HEK293 (cell line): ENCODE measurements around the gene TNNT3.

Source experiments
- CTCF ChIA-PET: fragments of 350-600 bp; formaldehyde crosslinking; extraction: SDS; loops from one replicate; lab custom pipeline; 2021; ENCODE audit warnings: antibody characterized with exemption; lab: Yijun Ruan, JAX
- POLR2A ChIA-PET: fragments of 300-600 bp; formaldehyde crosslinking; extraction: SDS; loops from one replicate; lab custom pipeline; 2020; ENCODE audit warnings: antibody characterized with exemption, inconsistent platforms; lab: Yijun Ruan, JAX
- H3K27ac ChIP-seq: fragments of 200-500 bp; sonication (Bioruptor generic); 2 replicates; pipeline ENCODE4 v1.5.1; 2014; ENCODE audit warnings: low read depth, low read length, control low read depth, inconsistent platforms; ENCODE audit errors: extremely low read depth
- H3K36me3 ChIP-seq, 2 experiments: fragments of 200-500 bp in 1 of 2; sonication (Bioruptor generic) in 1 of 2; 1 replicate in 1 of 2; 2 replicates in 1 of 2; pipeline ENCODE4 v1.5.1; 2014 to 2017; ENCODE audit warnings: inconsistent platforms in 2 of 2, low read length in 2 of 2; ENCODE audit not compliant: control insufficient read depth in 2 of 2, insufficient read depth in 1 of 2
- H3K4me1 ChIP-seq: fragments of 200-500 bp; sonication (Bioruptor generic); 2 replicates; pipeline ENCODE4 v1.5.1; 2014; ENCODE audit warnings: mild to moderate bottlenecking, low read length, inconsistent platforms; ENCODE audit not compliant: control insufficient read depth, insufficient read depth
- H3K4me3 ChIP-seq: 2 replicates; pipeline ENCODE4 v1.5.1; 2011; ENCODE audit warnings: low read depth, mild to moderate bottlenecking, control low read depth, low read length, moderate library complexity
- H3K9me3 ChIP-seq: fragments of 200-500 bp; sonication (Bioruptor generic); 2 replicates; pipeline ENCODE4 v1.5.1; 2014; ENCODE audit warnings: low read depth, low read length, inconsistent platforms; ENCODE audit not compliant: control insufficient read depth, insufficient read depth
- BCL6B ChIP-seq: fragments of 450-650 bp; formaldehyde crosslinking; IDR thresholded peaks from 2 replicates; pipeline ENCODE4 v1.5.1; 2017; ENCODE audit warnings: missing biosample characterization, missing genetic modification characterization
- KLF9 ChIP-seq: fragments of 450-650 bp; formaldehyde crosslinking; IDR thresholded peaks from 2 replicates; pipeline ENCODE4 v1.5.1; 2016; ENCODE audit warnings: missing biosample characterization, missing genetic modification characterization, low read depth
- ZBTB48 ChIP-seq: fragments of 450-650 bp; formaldehyde crosslinking; IDR thresholded peaks from 2 replicates; pipeline ENCODE4 v1.5.1; 2016; ENCODE audit warnings: missing biosample characterization, missing genetic modification characterization
- ZNF140 ChIP-seq: fragments of 450-650 bp; formaldehyde crosslinking; IDR thresholded peaks from 2 replicates; pipeline ENCODE4 v1.5.1; 2016; ENCODE audit warnings: missing biosample characterization, missing genetic modification characterization
- ZNF202 ChIP-seq: fragments of 450-650 bp; formaldehyde crosslinking; IDR thresholded peaks from 2 replicates; pipeline ENCODE4 v1.5.1; 2016; ENCODE audit warnings: missing biosample characterization, missing genetic modification characterization, borderline replicate concordance
- ZNF26 ChIP-seq: fragments of 450-650 bp; formaldehyde crosslinking; IDR thresholded peaks from 2 replicates; pipeline ENCODE4 v1.5.1; 2016; ENCODE audit warnings: missing biosample characterization, missing genetic modification characterization
- ZNF354C ChIP-seq: fragments of 450-650 bp; formaldehyde crosslinking; IDR thresholded peaks from 2 replicates; pipeline ENCODE4 v1.5.1; 2016; ENCODE audit warnings: missing biosample characterization, missing genetic modification characterization, low read depth, borderline replicate concordance
- ZNF391 ChIP-seq: fragments of 450-650 bp; formaldehyde crosslinking; IDR thresholded peaks from 2 replicates; pipeline ENCODE4 v1.5.1; 2016; ENCODE audit warnings: low read depth, missing biosample characterization, missing genetic modification characterization, borderline replicate concordance
- ZNF48 ChIP-seq: fragments of 450-650 bp; formaldehyde crosslinking; IDR thresholded peaks from 2 replicates; pipeline ENCODE4 v1.5.1; 2016; ENCODE audit warnings: missing biosample characterization, missing genetic modification characterization
- ZNF600 ChIP-seq: fragments of 450-650 bp; formaldehyde crosslinking; IDR thresholded peaks from 2 replicates; pipeline ENCODE4 v1.5.1; 2016; ENCODE audit warnings: missing biosample characterization, missing genetic modification characterization
- ZNF704 ChIP-seq: fragments of 450-650 bp; formaldehyde crosslinking; IDR thresholded peaks from 2 replicates; pipeline ENCODE4 v1.5.1; 2016; ENCODE audit warnings: missing biosample characterization, missing genetic modification characterization
- ZNF843 ChIP-seq: fragments of 450-650 bp; formaldehyde crosslinking; IDR thresholded peaks from 2 replicates; pipeline ENCODE4 v1.5.1; 2016; ENCODE audit warnings: missing biosample characterization, missing genetic modification characterization
- ZSCAN30 ChIP-seq: fragments of 450-650 bp; IDR thresholded peaks from 2 replicates; pipeline ENCODE4 v1.5.1; 2018; ENCODE audit warnings: missing biosample characterization, mild to moderate bottlenecking, missing genetic modification characterization, moderate library complexity
- ZSCAN4 ChIP-seq: fragments of 450-650 bp; formaldehyde crosslinking; IDR thresholded peaks from 2 replicates; pipeline ENCODE4 v1.5.1; 2017; ENCODE audit warnings: missing biosample characterization, missing genetic modification characterization
- TF ChIP-seq, protein P1 (sequence below): fragments of 450-650 bp; formaldehyde crosslinking; IDR thresholded peaks from 2 replicates; pipeline ENCODE4 v1.5.0; 2017; ENCODE audit warnings: missing biosample characterization, missing genetic modification characterization, borderline replicate concordance
- TF ChIP-seq, protein P2 (sequence below): fragments of 450-650 bp; formaldehyde crosslinking; IDR thresholded peaks from 2 replicates; pipeline ENCODE4 v1.5.1; 2016; ENCODE audit warnings: missing biosample characterization, missing genetic modification characterization
- TF ChIP-seq, protein P3 (sequence below): fragments of 450-650 bp; formaldehyde crosslinking; conservative IDR thresholded peaks from 2 replicates; pipeline ENCODE4 v1.5.1; 2016; ENCODE audit warnings: low read depth, missing biosample characterization, missing genetic modification characterization

TNNT3 gene

DNA sequence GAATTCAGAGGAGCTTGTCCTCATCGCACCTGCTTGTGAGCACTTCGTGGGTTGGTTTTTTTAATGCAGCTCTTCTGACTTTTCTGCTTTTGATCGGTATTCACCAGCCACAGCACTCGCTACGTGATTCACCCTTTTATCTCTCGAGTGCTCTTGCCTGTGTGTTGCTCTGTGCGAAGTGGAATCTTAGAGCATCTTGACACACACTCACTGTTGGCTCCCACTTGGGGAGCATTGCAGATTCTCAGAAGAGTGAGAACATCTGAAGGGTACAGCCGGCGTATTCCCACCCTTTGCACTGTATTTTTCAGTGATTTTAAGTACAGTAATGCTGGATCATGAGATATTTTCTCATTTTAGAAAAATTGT, 10.9 kb downstream of the TNNT3 start:
- Histone ChIP-seq H3K4me3 (no peak overlapping the region), H3K4me1 (no peaks in the 10 kb centered on the region), H3K9me3 (no peaks in the 10 kb centered on the region), H3K36me3 (no peaks in the 10 kb centered on the region), H3K27ac (no peak overlapping the region)
- ChIA-PET CTCF (interaction anchor here (0.6 kb wide), 1 partner anchor 9 kb away, joined by 5 read pairs; no protein-coding TSS in a partner anchor), POLR2A (no interaction called here)
- no peak for TF ChIP-seq ZNF600 (tag by site-specific recombination)
- no peak for TF ChIP-seq ZNF704 (tag by site-specific recombination)
- TF ChIP-seq ZNF140 (tag by site-specific recombination): no peak
- no peak for TF ChIP-seq ZNF48
- no peak for TF ChIP-seq ZNF202
- TF ChIP-seq ZNF354C (tag by site-specific recombination): no peak
- TF ChIP-seq ZBTB48 (tag by site-specific recombination): no peak
- TF ChIP-seq ZSCAN30 (tag by site-specific recombination): no peak
- no peak for TF ChIP-seq KLF9 (tag by site-specific recombination)
- TF ChIP-seq, protein P1, sequence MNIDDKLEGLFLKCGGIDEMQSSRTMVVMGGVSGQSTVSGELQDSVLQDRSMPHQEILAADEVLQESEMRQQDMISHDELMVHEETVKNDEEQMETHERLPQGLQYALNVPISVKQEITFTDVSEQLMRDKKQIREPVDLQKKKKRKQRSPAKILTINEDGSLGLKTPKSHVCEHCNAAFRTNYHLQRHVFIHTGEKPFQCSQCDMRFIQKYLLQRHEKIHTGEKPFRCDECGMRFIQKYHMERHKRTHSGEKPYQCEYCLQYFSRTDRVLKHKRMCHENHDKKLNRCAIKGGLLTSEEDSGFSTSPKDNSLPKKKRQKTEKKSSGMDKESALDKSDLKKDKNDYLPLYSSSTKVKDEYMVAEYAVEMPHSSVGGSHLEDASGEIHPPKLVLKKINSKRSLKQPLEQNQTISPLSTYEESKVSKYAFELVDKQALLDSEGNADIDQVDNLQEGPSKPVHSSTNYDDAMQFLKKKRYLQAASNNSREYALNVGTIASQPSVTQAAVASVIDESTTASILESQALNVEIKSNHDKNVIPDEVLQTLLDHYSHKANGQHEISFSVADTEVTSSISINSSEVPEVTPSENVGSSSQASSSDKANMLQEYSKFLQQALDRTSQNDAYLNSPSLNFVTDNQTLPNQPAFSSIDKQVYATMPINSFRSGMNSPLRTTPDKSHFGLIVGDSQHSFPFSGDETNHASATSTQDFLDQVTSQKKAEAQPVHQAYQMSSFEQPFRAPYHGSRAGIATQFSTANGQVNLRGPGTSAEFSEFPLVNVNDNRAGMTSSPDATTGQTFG (tag by site-specific recombination): no peak
- TF ChIP-seq, protein P2, sequence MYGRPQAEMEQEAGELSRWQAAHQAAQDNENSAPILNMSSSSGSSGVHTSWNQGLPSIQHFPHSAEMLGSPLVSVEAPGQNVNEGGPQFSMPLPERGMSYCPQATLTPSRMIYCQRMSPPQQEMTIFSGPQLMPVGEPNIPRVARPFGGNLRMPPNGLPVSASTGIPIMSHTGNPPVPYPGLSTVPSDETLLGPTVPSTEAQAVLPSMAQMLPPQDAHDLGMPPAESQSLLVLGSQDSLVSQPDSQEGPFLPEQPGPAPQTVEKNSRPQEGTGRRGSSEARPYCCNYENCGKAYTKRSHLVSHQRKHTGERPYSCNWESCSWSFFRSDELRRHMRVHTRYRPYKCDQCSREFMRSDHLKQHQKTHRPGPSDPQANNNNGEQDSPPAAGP: no peak
- no peak for TF ChIP-seq ZNF391
- no peak for TF ChIP-seq ZSCAN4 (tag by site-specific recombination)
- TF ChIP-seq ZNF843 (tag by site-specific recombination): no peak
- TF ChIP-seq ZNF26 (tag by site-specific recombination): no peak
- TF ChIP-seq BCL6B (tag by site-specific recombination): no peak
- TF ChIP-seq, protein P3, sequence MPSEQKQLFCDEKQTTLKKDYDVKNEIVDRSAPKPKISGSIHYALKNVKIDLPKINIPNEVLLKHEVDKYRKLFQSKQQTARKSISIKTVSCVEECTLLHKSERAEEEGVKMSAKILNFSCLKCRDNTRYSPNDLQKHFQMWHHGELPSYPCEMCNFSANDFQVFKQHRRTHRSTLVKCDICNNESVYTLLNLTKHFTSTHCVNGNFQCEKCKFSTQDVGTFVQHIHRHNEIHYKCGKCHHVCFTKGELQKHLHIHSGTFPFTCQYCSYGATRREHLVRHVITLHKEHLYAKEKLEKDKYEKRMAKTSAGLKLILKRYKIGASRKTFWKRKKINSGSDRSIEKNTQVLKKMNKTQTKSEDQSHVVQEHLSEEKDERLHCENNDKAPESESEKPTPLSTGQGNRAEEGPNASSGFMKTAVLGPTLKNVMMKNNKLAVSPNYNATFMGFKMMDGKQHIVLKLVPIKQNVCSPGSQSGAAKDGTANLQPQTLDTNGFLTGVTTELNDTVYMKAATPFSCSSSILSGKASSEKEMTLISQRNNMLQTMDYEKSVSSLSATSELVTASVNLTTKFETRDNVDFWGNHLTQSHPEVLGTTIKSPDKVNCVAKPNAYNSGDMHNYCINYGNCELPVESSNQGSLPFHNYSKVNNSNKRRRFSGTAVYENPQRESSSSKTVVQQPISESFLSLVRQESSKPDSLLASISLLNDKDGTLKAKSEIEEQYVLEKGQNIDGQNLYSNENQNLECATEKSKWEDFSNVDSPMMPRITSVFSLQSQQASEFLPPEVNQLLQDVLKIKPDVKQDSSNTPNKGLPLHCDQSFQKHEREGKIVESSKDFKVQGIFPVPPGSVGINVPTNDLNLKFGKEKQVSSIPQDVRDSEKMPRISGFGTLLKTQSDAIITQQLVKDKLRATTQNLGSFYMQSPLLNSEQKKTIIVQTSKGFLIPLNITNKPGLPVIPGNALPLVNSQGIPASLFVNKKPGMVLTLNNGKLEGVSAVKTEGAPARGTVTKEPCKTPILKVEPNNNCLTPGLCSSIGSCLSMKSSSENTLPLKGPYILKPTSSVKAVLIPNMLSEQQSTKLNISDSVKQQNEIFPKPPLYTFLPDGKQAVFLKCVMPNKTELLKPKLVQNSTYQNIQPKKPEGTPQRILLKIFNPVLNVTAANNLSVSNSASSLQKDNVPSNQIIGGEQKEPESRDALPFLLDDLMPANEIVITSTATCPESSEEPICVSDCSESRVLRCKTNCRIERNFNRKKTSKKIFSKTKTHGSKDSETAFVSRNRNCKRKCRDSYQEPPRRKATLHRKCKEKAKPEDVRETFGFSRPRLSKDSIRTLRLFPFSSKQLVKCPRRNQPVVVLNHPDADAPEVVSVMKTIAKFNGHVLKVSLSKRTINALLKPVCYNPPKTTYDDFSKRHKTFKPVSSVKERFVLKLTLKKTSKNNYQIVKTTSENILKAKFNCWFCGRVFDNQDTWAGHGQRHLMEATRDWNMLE: no peak
- TF ChIP-seq, all 188 proteins: peak for 0
